GM18505 (cell line): ENCODE results near the gene GALR2.

Experiments used
- ATAC-seq: cut with Tn5 transposase; IDR thresholded peaks from one replicate; pipeline ENCODE4 v1.9.1; 2021; ENCODE audit not compliant: unreplicated experiment
- POLR2A ChIP-seq: IDR thresholded peaks from 4 replicates; pipeline ENCODE4 v1.6.1; 2011; ENCODE audit warnings: borderline replicate concordance; ENCODE audit not compliant: insufficient read depth, insufficient read length; ENCODE audit errors: extremely low read depth

The GALR2 gene

DNA sequence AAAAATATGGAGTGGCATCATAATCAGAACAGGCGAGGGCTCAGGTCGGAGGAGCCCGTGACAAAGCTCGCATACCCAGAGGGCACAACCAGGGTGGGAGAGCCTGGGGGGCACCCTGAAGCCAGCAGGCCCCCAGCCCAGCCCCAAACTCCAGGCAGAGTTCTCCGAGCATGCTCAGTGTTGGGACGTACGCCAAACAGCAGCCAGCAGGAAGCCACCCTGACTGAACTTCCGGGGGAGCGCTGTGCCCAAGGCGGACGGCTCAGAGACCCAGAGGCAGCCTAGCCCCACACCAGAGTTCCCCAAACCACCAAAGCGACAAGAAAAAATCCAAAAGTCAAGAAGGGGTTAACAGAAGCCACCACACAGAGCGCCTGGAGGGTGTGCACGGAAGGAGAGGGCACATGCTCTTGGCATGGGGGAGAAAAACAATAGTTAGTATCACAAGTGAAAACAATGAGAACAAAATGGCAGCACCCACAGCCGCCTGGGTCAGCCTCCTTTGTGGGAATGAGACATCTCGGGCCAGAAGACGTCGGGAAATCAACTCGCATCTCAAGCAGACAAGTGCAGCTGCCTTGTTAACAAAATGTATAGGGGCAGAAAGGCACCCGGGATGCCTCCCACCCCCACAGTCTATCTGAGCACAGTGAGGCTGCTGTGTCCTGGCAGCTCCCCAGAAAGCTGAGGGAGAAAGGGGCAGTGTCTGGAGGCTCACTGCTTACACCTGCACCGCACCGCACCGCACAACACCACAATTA lies 17.1 kb downstream of the GALR2 start:
- no peak for TF ChIP-seq POLR2A
- ATAC-seq: no peak

DNA sequence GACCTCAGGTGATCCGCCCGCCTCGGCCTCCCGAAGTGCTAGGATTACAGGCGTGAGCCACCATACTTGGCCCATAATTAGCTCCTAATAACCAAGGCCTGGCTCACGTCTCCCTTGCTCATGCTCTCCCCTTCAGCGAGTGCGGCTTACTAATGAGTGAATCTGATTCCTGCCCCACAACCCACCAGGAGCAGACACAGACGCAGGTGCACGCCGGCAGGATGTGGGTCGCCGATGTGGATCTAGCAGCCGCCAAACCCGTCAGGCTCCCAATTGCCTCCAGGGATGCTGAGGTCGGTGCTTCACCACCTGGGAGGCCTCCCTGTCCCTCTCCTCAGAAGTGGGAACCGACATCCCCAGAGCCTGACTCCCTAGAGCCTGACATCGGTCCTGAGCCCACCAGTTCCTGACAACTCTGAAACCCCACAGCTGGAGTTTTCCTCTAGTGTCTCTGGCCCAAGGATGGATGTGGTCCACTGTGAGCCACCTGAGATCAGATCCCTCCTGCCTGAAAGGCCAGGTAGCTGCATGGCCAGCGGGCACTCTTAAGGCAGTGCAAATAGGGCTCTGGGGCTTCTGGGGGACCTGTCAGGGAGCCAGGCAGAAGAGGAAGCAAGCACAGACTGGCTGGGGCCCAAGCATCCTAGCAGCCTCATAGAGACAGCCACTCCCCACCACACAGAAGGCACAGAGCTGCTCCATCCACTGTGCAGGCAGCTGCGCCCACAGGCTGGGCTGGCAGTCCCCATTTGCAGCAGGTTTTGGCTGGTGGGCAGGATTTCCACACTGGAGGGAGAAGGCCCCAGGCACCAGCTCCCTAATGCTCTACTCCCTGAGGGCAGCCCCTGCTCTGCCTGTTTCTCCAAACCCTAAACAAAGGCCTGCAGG lies 18.2 kb downstream of the GALR2 start:
- ATAC-seq: no peak
- TF ChIP-seq POLR2A: no peak

GRCh38 chr17:76094046-76094445 lies 19.5 kb downstream of the GALR2 start:
- no peak for TF ChIP-seq POLR2A
- no peak for ATAC-seq

DNA sequence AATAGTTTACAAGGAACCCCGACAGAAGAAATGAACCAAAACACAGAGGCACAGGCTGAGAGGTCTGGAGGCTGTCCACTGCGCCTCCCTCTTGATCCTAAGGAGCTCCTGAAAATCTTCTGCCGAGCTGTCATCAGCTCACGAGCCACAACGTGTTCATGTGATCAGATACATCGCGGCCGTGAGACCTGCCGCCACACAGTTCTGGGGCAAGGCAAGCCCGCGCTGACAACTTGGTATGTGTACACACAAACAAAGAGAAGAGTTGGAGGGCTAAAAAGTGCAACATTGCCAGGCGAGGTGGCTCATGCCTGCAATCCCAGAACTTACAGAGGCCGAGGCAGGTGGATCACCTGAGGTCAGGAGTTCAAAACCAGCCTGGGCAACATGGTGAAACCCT lies 21.4 kb downstream of the GALR2 start:
- no peak for TF ChIP-seq POLR2A
- no peak for ATAC-seq

GRCh38 chr17:76097716-76098295 lies 23.2 kb downstream of the GALR2 start:
- TF ChIP-seq POLR2A: no peak

GRCh38 chr17:76102944-76103273 lies 28.3 kb downstream of the GALR2 start:
- no peak for TF ChIP-seq POLR2A
- no peak for ATAC-seq

More at GRCh38 chr17:76097716-76098295, 23.2 kb downstream of the GALR2 start:
- no peak for ATAC-seq

DNA sequence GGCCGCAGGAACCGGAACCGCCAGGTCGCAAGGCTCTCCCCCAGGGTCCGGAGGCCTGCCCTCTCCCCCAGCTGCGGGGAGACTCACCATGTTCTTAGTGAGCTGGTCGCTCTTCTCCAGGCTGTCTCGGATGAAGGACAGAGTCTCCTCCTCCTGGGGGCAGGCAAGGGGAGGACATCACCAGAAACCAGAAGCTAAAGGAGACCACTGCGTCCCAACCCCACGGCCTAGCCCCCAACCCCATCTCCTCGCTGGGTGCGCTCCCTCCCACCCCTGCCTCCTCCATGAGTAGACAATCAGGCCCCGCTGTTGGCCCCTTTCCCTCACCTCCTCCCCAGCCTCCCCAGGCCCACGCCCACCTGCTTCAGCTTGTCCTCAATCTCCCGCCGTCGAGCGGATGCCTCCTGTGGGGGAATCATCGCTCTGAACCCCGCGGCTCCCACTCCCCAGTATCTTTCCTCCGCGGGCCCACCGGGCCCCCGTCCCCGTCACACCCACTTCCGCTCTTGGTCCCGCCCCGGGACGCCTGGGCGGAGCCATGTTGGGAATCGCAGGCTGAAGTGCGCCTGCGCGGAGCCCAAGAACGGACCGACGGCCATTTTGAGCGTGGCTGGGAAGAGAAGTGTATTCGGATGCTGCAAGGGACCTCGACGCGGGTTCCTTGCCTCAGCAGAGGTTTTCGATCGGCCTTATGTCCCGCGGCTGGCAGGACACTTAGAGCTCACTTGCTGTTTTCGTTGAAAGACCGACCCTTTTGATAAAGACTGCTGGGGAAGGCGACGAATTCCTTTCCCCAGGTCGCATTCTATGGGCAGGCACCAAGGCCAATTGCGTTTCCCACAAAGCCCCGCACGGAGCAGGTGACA lies 28.9 kb downstream of the GALR2 start, which contains the start of gene EXOC7:
TSS of gene EXOC7 (minus strand) at position 514 of the 866 bp plus-strand sequence. CDS start at position 419, 95 bp downstream.
- TF ChIP-seq POLR2A: peak; percentile 87
- ATAC-seq: peak; percentile 71

DNA sequence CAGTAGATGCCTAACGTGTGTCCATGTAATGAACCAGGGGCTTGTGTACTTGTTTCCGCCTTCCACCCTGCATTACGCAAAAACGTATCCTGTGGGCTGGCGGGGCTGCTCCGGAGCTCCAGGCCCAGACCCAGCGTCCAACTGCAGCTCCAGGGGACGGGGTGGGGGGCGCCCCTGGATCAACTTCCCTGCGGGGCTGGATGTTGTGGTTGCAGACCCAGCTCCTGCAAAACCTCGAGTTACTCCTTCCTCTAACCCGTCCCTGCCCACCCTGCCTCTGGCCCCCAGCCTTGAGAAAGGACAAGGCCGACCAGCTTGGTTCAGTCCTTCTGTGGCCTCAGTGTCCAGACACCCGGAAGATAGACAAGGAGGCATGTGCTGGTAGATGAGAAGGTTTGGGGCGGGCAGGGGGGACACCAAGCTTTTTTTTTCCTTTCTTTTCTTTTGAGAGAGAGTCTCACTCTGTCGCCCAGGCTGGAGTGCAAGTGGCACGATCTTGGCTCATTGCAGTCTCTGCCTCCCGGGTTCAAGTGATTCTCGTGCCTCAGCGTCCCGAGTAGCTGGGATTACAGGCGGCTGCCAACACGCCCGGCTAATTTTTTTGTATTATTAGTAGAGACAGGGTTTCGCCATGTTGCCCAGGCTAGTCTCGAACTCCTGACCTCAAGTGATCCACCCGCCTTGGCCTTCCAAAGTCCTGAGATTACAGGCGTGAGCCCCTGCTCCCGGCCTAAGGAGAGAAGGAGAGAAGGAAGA lies 29.7 kb downstream of the GALR2 start:
- ATAC-seq: no peak
- no peak for TF ChIP-seq POLR2A

DNA sequence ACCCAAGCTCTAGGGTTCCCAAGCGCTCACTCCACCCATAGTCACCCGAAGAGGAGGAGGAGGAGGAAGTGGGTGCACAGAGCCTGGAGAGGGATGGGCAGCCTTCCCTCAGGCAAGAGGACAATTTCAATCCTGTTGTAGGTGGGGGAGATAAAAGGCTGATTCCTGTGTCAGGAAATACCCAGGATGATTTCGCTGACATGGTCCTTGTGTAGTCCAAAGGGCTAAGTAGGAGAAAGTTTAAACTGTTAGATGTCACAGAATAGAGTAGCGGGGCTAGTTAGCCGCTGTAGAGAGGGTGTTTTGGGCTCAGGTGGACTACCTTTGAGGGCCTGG lies 30.3 kb downstream of the GALR2 start:
- ATAC-seq: no peak
- no peak for TF ChIP-seq POLR2A

DNA sequence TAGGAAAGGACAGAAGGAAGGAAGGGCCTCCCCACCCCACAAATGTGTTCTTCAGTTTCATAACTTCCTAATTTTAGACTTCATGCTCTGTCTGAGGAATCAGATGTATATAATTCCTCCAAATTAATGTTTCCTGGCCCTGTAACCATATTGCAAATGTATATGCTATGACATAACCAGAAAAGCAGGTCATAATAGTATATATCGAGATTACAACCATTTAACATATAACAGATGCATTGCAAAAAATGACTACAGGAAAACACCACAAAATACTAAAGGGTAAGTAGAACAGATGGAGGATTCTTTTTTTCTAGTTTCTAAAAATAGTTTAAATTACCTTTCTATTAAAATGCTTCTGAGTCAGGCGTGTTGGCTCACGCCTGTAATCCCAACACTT lies 32.1 kb downstream of the GALR2 start:
- no peak for ATAC-seq
- TF ChIP-seq POLR2A: no peak

DNA sequence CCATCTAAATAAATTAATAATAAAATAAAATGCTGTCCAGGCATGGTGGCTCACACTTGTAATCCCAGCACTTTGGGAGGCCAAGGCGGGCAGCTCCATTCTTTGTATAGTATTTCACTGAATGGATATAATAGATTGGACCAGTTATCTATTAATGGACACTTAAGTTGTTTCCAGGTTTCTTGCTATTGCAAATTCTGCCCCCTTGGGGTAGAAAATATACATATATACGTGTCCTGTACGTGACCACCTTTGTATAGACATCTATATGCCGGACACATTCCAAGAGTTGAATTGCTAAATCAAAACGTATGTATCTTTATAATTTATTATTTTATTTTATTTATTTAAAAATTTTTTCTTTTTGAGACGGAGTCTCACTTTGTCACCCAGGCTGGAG lies 32.9 kb downstream of the GALR2 start:
- TF ChIP-seq POLR2A: no peak
- no peak for ATAC-seq

- no peak for ATAC-seq
- TF ChIP-seq POLR2A: no peak
Observed at GRCh38 chr17:76111956-76112355, 37.4 kb downstream of the GALR2 start.
